CD4-positive, alpha-beta memory T cell (primary cell): ENCODE results near the gene CBFA2T3. TPM values are rescaled to one million over a fixed set of nuclear protein-coding genes. Genes with fewer than 3 reads are reported as not detected.

Source experiments
- CTCF ChIA-PET: fragments of 350-600 bp; sonication (Branson Sonifier 250); formaldehyde crosslinking; loops from one replicate; lab custom pipeline; 2021; ENCODE audit warnings: inconsistent platforms; ENCODE audit not compliant: partially characterized antibody; lab: Charles Lee
- POLR2A ChIA-PET: fragments of 350-600 bp; sonication (Branson Sonifier 250); formaldehyde crosslinking; loops from one replicate; lab custom pipeline; 2021; ENCODE audit not compliant: partially characterized antibody; lab: Charles Lee
- DNase-seq, 5 donors: peaks; one replicate each; pipeline versions ENCODE4 v3.0.0 to v3.0.0-alpha.2; 2020 to 2022; ENCODE audit warnings: mixed read lengths in 1 of 5
- H3K27ac ChIP-seq: one replicate; pipeline ENCODE4 v1.7.0; 2013; ENCODE audit warnings: low read depth, low read length
- H3K27me3 ChIP-seq: 2 replicates; pipeline ENCODE4 v1.7.0; 2013; ENCODE audit warnings: mild to moderate bottlenecking, low read length, moderate library complexity; ENCODE audit not compliant: insufficient read depth
- H3K36me3 ChIP-seq: 2 replicates; pipeline ENCODE4 v1.7.0; 2013; ENCODE audit warnings: mild to moderate bottlenecking, low read length, moderate library complexity; ENCODE audit not compliant: insufficient read depth
- H3K4me1 ChIP-seq: 2 replicates; pipeline ENCODE4 v1.7.0; 2013; ENCODE audit warnings: mild to moderate bottlenecking, low read length, moderate library complexity; ENCODE audit not compliant: insufficient read depth
- H3K4me3 ChIP-seq, 2 donors: one replicate each; pipeline ENCODE4 v1.7.0; 2013; ENCODE audit warnings: low read length in 2 of 2, mild to moderate bottlenecking in 1 of 2
- H3K9me3 ChIP-seq, 2 donors: one replicate each; pipeline ENCODE4 v1.7.0; 2013; ENCODE audit warnings: low read length in 2 of 2, control low read depth in 1 of 2; ENCODE audit not compliant: control insufficient read depth in 1 of 2
- H3K27ac Mint-ChIP-seq, 7 donors: one replicate each; pipeline ENCODE4 v1.8.0; 2020 to 2021; ENCODE audit warnings: mixed read lengths in 7 of 7, mild to moderate bottlenecking in 6 of 7, inconsistent platforms in 3 of 7, moderate library complexity in 3 of 7
- H3K27me3 Mint-ChIP-seq, 2 donors: one replicate each; pipeline ENCODE4 v1.8.0; 2020 to 2021; ENCODE audit warnings: mixed read lengths in 2 of 2
- H3K36me3 Mint-ChIP-seq, 2 donors: one replicate each; pipeline ENCODE4 v1.8.0; 2020 to 2021; ENCODE audit warnings: mixed read lengths in 2 of 2, inconsistent platforms in 1 of 2, mild to moderate bottlenecking in 1 of 2
- H3K4me1 Mint-ChIP-seq, 4 donors: one replicate each; pipeline ENCODE4 v1.8.0; 2020 to 2021; ENCODE audit warnings: mixed read lengths in 4 of 4, mild to moderate bottlenecking in 1 of 4
- H3K4me3 Mint-ChIP-seq, 8 donors: one replicate each; pipeline ENCODE4 v1.8.0; 2020 to 2021; ENCODE audit warnings: mixed read lengths in 8 of 8, mild to moderate bottlenecking in 7 of 8, moderate library complexity in 6 of 8, inconsistent platforms in 3 of 8
- H3K9me3 Mint-ChIP-seq, 8 donors: one replicate each; pipeline ENCODE4 v1.8.0; 2020 to 2021; ENCODE audit warnings: mixed read lengths in 8 of 8, mild to moderate bottlenecking in 5 of 8, inconsistent platforms in 3 of 8, moderate library complexity in 1 of 8
- intact Hi-C: fragments of 100-400 bp; cut with micrococcal nuclease; formaldehyde crosslinking; loops from one replicate; pipeline ENCODE4 v1.15.1; 2023
- polyA plus RNA-seq, 2 donors: library from polyadenylated mRNA; unstranded; fragments of 300-500 nt; fragmentation: Illumina TruSeq; gene quantifications; one replicate each; pipeline ENCODE4 v1.2.3, GENCODE V29; 2021
- total RNA-seq, 2 experiments: library from RNA; stranded (reverse); gene quantifications; one replicate each; pipeline ENCODE4 v1.2.3, GENCODE V29; 2021

The CBFA2T3 gene
- total and polyA plus RNA-seq, 4 experiments from 2014 or later = 0.11 to 0.14 TPM; not detected in 2

GRCh38 chr16:88931373-88931900 lies 45.6 kb downstream of the CBFA2T3 start:
- no peaks in the 10 kb centered on the region for H3K4me1 ChIP-seq
- Mint-ChIP-seq H3K4me1 (no peaks in the 10 kb centered on the region), H3K9me3 (peaks cover 0 to 1% (median 0%) of the 10 kb centered on the region in 8 donors), H3K4me3 (no peak overlapping the region), H3K36me3 (no peaks in the 10 kb centered on the region), H3K27ac (no peak overlapping the region), H3K27me3 (no peaks in the 10 kb centered on the region)
- H3K4me3 ChIP-seq = no peak overlapping the region
- ChIA-PET POLR2A (no interaction called here), CTCF (no interaction called here)
- H3K36me3 ChIP-seq = no peaks in the 10 kb centered on the region
- H3K27ac ChIP-seq = no peak overlapping the region
- H3K9me3 ChIP-seq = no peaks in the 10 kb centered on the region
- no peaks in the 10 kb centered on the region for H3K27me3 ChIP-seq
- intact Hi-C loops = no loop called here
- DNase-seq = no peak

- no peak overlapping the region for H3K27ac Mint-ChIP-seq
- no peaks in the 10 kb centered on the region for H3K27me3 Mint-ChIP-seq
- no peaks in the 10 kb centered on the region for H3K9me3 ChIP-seq
- POLR2A ChIA-PET = no interaction called here
- no peaks in the 10 kb centered on the region for H3K36me3 ChIP-seq
- H3K36me3 Mint-ChIP-seq = no peaks in the 10 kb centered on the region
- no peaks in the 10 kb centered on the region for H3K4me1 ChIP-seq
- DNase-seq = no peak
- no peaks in the 10 kb centered on the region for H3K4me1 Mint-ChIP-seq
- H3K4me3 ChIP-seq = no peak overlapping the region
- no peaks in the 10 kb centered on the region for H3K27me3 ChIP-seq
- H3K9me3 Mint-ChIP-seq = peaks cover 0 to 1% (median 0%) of the 10 kb centered on the region in 8 donors
- no peak overlapping the region for H3K4me3 Mint-ChIP-seq
- CTCF ChIA-PET = interaction anchor here (1.7 kb wide), 1 partner anchor 14 kb away, joined by 3 read pairs; no protein-coding TSS in a partner anchor
- no peak overlapping the region for H3K27ac ChIP-seq
- intact Hi-C loops = no loop called here
Observed at GRCh38 chr16:88930716-88931115, 46.3 kb downstream of the CBFA2T3 start.

- Mint-ChIP-seq H3K4me1 (no peaks in the 10 kb centered on the region), H3K4me3 (no peak overlapping the region), H3K27me3 (no peaks in the 10 kb centered on the region), H3K27ac (no peak overlapping the region), H3K36me3 (no peaks in the 10 kb centered on the region), H3K9me3 (peaks cover 0 to 1% (median 0%) of the 10 kb centered on the region in 8 donors)
- POLR2A ChIA-PET = no interaction called here
- Histone ChIP-seq H3K27ac (no peak overlapping the region), H3K27me3 (no peaks in the 10 kb centered on the region), H3K4me3 (no peak overlapping the region), H3K4me1 (no peaks in the 10 kb centered on the region), H3K9me3 (no peaks in the 10 kb centered on the region), H3K36me3 (no peaks in the 10 kb centered on the region)
- intact Hi-C loops = no loop called here
- CTCF ChIA-PET = interaction anchor here (1.4 to 1.7 kb wide), 2 partner anchors 16 to 18 kb away, joined by 3 read pairs; no protein-coding TSS in a partner anchor
- DNase-seq = no peak
Observed at GRCh38 chr16:88929091-88929445, 47.9 kb downstream of the CBFA2T3 start.

- intact Hi-C loops = no loop called here
- ChIA-PET CTCF (interaction anchor here (1.7 kb wide), 1 partner anchor 16 kb away, joined by 3 read pairs; no protein-coding TSS in a partner anchor), POLR2A (no interaction called here)
- Histone ChIP-seq H3K36me3 (no peaks in the 10 kb centered on the region), H3K9me3 (no peaks in the 10 kb centered on the region), H3K4me3 (no peak overlapping the region), H3K27ac (no peak overlapping the region), H3K4me1 (no peaks in the 10 kb centered on the region), H3K27me3 (no peaks in the 10 kb centered on the region)
- Mint-ChIP-seq H3K27ac (no peak overlapping the region), H3K9me3 (peaks cover 0 to 1% (median 0%) of the 10 kb centered on the region in 8 donors), H3K36me3 (no peaks in the 10 kb centered on the region), H3K27me3 (no peaks in the 10 kb centered on the region), H3K4me1 (no peaks in the 10 kb centered on the region), H3K4me3 (no peak overlapping the region)
- no peak for DNase-seq
Observed at GRCh38 chr16:88928405-88929090, 48.5 kb downstream of the CBFA2T3 start.

- H3K27ac Mint-ChIP-seq = no peak overlapping the region
- H3K27me3 Mint-ChIP-seq = no peaks in the 10 kb centered on the region
- H3K4me1 ChIP-seq = no peaks in the 10 kb centered on the region
- no peaks in the 10 kb centered on the region for H3K36me3 Mint-ChIP-seq
- no peaks in the 10 kb centered on the region for H3K27me3 ChIP-seq
- peaks cover 0 to 1% (median 0%) of the 10 kb centered on the region in 8 donors for H3K9me3 Mint-ChIP-seq
- H3K4me3 Mint-ChIP-seq = no peak overlapping the region
- no peak for DNase-seq
- H3K36me3 ChIP-seq = no peaks in the 10 kb centered on the region
- no peak overlapping the region for H3K27ac ChIP-seq
- ChIA-PET POLR2A (no interaction called here), CTCF (no interaction called here)
- H3K4me3 ChIP-seq = no peak overlapping the region
- no peaks in the 10 kb centered on the region for H3K4me1 Mint-ChIP-seq
- intact Hi-C loops = no loop called here
- no peaks in the 10 kb centered on the region for H3K9me3 ChIP-seq
Observed at GRCh38 chr16:88927661-88928060, 49.3 kb downstream of the CBFA2T3 start.

- Mint-ChIP-seq H3K27me3 (no peaks in the 10 kb centered on the region), H3K36me3 (no peaks in the 10 kb centered on the region), H3K9me3 (peaks cover 0 to 1% (median 0%) of the 10 kb centered on the region in 8 donors), H3K4me3 (no peak overlapping the region), H3K27ac (no peak overlapping the region), H3K4me1 (no peaks in the 10 kb centered on the region)
- intact Hi-C loops = no loop called here
- DNase-seq = no peak
- ChIA-PET POLR2A (no interaction called here), CTCF (no interaction called here)
- no peaks in the 10 kb centered on the region for H3K9me3 ChIP-seq
- H3K4me1 ChIP-seq = no peaks in the 10 kb centered on the region
- H3K4me3 ChIP-seq = no peak overlapping the region
- H3K27me3 ChIP-seq = no peaks in the 10 kb centered on the region
- no peaks in the 10 kb centered on the region for H3K36me3 ChIP-seq
- H3K27ac ChIP-seq = no peak overlapping the region
Observed at GRCh38 chr16:88927010-88927409, 50.0 kb downstream of the CBFA2T3 start.

GRCh38 chr16:88926374-88926990 lies 50.5 kb downstream of the CBFA2T3 start:
- H3K27me3 ChIP-seq = no peaks in the 10 kb centered on the region
- Mint-ChIP-seq H3K36me3 (no peaks in the 10 kb centered on the region), H3K4me3 (no peak overlapping the region), H3K27me3 (no peaks in the 10 kb centered on the region), H3K4me1 (no peaks in the 10 kb centered on the region), H3K9me3 (peaks cover 0 to 1% (median 0%) of the 10 kb centered on the region in 8 donors), H3K27ac (no peak overlapping the region)
- no peak overlapping the region for H3K4me3 ChIP-seq
- intact Hi-C loops = no loop called here
- no peak for DNase-seq
- H3K9me3 ChIP-seq = no peaks in the 10 kb centered on the region
- no peak overlapping the region for H3K27ac ChIP-seq
- POLR2A ChIA-PET = no interaction called here
- CTCF ChIA-PET = no interaction called here
- H3K4me1 ChIP-seq = no peaks in the 10 kb centered on the region
- H3K36me3 ChIP-seq = no peaks in the 10 kb centered on the region
